HG02610 (cell line): ENCODE measurements around the gene IFNL4.
"Not testable (repeated sequence)": the region's sequence is repeated elsewhere in the genome, so short reads cannot be mapped to it uniquely, and the experiment has no call there.

Source experiments
- ATAC-seq: cut with Tn5 transposase; IDR thresholded peaks from one replicate; pipeline ENCODE4 v1.9.1; 2021; ENCODE audit warnings: mild to moderate bottlenecking, moderate library complexity; ENCODE audit not compliant: unreplicated experiment

Gene IFNL4

DNA sequence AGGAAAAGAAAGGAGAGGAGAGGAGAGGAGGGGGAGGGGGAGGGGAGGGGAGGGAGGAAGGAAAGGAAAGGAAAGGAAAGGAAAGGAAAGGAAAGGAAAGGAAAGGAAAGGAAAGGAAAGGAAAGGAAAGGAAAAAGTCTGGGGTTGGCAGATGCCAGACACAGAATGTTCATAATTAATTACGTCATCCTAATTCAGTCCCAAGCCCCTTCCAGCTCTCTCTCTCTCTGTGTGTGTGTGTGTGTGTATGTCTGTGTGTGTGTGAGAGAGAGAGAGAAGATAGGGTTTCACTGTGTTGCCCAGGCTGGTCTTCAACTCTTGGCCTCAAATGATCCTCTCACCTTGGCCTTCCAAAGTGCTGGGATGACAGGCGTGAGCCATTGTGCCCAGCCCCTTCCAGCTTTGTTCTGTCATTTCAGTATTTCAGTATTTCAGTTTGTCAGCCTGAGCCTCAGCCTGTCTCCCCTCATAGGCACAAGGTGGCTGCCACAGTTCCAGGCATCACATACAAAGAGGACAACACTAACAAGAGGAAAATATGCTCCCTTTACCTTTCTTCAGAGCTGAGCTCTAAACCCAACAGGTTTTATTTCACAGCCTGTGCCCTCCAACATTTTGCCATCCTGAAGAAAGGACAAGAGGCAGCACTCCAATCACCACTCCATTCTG, 18.4 kb downstream of the IFNL4 start:
- no peak for ATAC-seq

DNA sequence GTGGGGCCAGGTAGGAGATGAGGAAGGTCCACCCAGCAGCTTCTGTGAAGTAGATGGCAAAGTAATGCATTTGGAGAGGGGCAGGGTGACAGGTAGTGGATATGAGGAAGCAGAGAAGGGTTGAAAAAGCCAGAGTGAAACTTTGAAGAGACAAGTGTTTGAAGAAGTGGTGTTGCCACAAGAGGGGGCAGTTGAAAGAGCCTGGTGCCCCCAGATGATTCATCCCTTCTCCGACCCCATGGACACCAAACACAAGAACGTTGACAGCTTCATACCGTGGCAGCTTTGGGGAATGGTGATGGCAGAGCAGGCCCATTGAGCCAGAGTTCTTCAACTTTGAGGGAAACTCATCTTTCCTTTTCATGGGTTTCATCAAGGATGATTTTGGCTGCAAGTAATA, 23.7 kb downstream of the IFNL4 start:
- no peak for ATAC-seq

DNA sequence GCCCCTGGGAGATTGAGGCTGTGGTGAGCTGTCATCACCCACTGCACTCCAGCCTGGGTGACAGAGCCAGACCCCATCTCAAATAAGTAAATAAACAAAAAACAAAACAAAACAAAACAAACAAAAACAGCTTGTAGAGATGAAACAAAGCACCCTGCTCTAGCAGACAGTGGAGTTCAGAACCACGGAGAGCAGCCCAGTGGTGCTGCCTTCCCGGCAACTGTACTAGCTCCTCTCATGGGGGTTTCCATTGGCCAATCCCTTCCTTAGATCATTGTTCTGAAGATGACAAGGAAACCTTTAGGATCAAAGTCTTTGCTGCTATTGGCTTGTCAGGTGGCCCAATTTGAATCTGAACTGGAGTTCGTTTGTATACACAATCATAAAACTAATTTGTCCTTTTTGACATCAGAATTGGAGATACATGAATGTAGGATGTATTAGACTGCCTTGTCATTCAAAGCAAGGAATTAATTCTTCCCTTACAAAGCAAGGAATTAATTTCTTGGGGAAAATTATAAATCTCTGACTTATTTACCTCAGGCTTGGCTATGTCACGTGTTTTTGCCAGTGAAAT, 24.9 kb downstream of the IFNL4 start:
- ATAC-seq, result no peak

DNA sequence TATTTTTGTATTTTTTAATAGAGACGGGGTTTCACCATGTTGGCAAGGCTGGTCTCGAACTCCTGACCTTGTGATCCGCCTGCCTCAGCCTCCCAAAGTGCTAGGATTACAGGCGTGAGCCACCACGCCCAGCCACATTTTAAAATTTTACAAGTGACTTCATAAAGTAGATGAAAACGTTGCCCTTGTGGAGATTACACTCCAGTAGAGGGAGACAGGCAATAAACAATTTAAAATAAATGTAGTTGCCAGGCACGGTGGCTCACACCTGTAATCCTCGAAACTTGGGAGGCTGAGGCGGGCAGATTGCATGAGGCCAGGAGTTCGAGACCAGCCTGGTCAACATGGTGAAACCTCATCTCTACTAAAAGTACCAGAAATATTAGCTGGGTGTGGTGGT, 29.5 kb downstream of the IFNL4 start:
- not testable (repeated sequence) for ATAC-seq

DNA sequence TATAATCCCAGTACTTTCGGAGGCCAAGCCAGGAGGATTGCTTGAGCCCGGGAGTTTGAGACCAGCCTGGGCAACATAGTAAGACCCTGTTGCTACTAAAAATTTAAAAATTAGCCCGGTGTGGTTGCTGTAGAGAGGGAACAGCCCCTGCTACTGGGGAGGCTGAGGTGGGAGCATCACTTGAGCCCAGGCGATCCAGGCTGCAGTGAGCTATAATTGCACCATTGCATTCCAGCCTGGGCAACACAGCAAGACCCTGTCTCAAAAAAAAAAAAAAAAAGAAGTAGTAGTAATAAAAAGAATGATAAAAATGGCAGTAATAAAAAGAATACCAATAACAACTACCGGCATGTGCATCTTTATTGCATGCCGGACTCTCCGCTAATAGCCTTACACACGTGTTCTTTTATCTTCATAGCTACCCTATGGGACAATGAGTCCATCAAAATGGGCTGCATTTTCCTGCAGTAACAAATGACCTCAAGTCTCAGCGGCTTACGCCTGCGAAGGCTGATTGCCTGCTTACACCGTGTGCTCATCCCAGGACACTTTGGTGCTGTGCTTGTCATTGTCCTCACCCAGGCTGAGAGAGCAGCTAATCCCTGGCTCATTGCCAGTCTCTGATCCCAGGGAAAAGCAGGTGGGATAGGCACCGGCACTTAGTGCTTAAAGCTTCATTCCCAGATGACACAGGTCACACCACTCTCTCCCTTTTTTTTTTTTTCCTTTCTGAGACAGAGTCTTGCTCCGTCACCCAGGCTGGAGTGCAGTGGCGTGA, 30.2 kb downstream of the IFNL4 start:
- no peak for ATAC-seq

DNA sequence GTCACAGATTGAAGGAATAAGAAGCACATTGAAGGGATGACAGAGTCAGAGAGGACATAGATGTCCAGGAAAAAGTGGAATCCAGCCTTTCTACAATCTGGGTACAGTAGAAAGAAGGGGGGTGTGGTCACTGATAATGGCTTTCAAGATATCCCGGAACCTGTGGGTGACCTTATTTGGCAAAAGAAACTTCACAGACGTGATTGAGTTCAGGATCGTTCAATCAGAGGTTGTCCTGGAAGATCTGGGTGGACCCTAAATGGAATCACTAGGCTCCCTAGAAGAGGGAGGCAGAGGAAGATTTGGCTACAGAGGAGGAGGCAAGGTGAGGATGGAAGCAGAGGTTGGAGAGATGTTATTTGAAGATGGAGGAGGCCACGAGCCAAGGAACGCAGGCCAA, 31.6 kb downstream of the IFNL4 start:
- no peak for ATAC-seq

DNA sequence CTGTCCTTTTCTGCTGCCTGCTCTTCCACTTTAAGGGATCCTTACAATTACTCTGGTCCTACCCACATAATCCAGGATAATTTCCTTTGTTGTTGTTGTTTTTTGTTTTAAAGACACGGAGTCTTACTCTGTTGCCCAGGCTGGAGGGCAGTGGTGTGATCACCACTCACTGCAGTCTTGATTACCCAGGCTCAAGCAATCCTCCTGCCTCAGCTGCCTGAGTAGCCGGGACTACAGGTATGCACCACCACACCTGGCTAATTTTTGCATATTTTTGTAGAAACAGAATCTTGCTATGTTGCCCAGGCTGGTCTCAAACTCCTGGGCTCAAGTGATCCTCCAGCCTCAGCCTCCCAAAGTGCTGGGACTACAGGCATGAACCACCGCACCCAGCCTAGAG, 33.3 kb downstream of the IFNL4 start:
- not testable (repeated sequence) for ATAC-seq

DNA sequence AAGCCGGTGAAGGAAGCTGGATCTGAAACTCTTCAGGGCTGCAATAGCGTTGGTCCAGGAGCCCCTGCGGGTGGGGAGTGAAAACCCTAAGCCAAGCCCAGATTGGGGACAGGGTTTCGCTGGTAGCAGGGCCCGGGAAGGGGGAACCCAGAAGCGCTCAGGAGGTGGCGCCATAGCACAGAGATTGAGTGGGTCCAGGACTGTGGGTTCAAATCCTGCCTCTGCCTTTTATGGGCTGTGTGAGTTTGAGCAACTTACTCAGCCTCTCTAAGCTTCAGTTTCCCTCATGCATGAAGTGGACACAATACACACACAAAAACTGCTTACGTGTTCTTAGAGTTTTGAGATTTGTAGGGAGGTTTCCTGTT, 36.3 kb downstream of the IFNL4 start:
- no peak for ATAC-seq

DNA sequence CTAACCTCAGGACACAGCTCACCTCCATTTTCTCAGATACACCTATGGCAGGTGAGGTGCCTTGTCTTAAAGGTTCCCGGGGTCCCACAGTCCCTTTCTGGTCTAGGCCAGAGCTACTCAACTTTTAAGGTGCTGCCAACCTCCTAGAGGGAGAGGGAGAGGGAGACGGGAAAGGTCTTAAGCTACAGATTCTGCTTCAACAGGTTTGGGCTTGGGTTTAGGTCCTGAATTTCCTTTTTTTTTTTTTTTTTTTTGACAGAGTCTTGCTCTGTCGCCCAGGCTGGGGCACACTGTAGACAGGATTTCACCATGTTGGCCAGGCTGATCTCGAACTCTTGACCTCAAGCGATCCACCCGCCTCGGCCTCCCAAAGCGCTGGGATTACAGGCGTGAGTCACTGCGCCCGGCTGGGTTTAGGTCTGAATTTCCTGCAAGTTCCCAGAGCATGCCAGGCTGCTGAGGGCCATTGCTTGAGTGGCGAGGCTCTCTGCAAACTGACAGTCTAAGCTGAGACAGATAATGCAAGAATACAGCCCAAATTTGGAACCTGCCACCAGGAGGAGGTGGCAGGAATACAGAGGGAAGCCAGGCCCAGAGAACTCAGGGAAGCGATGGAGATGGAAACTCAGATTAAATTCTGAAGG, 36.8 kb downstream of the IFNL4 start:
- ATAC-seq, result no peak

DNA sequence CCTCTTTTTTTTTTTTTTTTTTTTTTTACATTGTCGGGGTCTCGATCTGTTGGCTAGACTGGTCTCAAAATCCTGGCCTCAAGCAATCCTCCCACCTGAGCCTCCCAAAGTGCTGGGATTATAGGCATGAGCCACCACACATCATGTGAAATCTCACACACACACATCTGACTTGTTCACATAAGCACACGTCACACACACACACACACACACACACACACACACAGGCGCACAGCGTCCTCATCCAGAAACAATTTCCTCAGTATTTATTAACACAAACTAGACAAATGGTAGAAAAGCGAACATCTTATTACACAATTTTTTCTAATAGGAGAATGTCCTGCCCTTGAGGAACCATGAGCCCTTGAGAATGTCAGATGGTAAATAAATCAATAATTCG, 39.5 kb downstream of the IFNL4 start:
- no peak for ATAC-seq

DNA sequence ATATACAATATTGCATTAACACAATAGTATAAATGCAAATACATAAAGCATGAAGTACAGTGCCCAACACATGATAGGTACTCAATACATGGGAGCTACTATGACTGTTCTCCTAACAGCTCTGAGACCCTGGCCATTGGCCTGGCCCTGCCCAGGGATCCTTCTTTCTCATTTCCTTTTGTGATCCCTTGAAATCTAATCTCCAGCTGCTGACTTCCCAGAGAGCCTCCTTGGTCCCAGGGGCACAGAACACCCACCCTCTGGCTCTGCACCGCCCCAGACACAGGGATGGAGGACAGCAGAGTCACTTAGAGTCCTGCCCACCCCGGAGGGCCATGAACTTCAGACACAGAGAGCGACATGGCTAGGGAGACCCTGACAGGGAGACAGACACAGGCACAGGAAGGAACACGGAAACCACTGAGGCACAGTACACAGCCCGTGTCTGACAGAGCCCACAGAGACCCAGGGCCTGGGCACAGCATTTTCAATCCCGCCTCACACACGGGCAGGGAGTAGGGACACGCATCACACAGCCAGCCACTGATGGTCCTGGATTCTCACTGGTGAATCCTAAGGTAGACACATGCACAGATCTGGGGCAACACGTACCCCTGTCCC, 40.4 kb downstream of the IFNL4 start:
- no peak for ATAC-seq

DNA sequence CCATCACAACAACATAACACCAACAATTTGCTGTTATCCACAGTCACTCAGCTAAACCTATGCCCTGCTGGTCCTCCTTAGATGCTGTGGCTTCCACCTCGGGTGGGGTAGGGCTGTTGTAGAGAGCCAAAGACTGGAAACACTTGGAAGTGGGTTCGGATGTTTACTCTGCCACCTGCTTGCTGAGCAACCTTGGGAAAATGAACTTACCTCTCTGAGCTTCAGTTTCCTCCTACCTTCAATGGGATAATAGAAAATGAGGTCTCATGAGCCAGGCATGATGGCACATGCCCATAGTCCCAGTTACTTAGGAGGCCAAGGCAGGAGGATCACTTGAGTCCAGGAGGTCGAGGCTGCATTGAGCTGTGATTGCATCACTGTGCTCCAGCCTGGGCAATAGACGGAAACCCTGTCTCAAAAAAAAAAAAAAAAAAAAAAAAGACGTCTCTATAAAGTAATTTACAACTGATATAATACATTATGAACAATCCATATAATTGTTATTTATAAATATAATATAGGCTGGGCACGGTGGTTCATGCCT, 41.3 kb downstream of the IFNL4 start:
- no peak for ATAC-seq

DNA sequence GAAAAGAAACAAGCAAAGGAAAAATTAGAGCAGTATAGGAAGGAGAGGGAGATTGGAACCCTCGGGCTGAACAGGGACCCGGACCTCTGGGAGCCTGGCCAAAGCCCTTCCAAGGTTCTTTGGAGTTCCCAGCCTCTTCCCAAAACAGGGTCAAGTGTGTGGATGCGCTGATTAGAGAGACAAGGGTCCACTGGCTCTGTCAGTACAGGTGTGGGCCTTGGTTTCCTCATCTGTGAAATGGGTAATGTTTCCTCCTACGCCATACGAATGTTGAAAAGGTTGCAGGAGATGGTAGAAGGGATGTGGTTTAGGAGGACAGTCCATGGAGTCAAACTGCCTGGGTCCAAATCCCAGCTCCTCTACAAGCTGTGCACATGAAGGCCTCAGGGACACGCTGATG, 42.5 kb downstream of the IFNL4 start:
- ATAC-seq, result no peak

DNA sequence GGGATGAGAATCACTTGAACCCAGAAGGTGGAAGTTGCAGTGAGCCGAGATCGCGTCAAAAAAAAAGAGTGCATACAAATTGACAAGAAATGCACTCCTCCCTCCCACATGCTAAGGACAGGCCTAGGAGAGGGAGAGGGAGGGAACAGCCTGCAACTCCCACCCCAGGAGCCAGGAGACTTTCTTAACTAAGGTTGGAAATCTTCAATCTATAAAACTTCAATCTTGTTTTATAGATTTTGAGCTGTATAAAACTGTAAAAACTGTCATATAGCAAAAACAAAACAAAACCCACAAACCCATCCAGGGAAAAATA, 43.2 kb downstream of the IFNL4 start:
- no peak for ATAC-seq

DNA sequence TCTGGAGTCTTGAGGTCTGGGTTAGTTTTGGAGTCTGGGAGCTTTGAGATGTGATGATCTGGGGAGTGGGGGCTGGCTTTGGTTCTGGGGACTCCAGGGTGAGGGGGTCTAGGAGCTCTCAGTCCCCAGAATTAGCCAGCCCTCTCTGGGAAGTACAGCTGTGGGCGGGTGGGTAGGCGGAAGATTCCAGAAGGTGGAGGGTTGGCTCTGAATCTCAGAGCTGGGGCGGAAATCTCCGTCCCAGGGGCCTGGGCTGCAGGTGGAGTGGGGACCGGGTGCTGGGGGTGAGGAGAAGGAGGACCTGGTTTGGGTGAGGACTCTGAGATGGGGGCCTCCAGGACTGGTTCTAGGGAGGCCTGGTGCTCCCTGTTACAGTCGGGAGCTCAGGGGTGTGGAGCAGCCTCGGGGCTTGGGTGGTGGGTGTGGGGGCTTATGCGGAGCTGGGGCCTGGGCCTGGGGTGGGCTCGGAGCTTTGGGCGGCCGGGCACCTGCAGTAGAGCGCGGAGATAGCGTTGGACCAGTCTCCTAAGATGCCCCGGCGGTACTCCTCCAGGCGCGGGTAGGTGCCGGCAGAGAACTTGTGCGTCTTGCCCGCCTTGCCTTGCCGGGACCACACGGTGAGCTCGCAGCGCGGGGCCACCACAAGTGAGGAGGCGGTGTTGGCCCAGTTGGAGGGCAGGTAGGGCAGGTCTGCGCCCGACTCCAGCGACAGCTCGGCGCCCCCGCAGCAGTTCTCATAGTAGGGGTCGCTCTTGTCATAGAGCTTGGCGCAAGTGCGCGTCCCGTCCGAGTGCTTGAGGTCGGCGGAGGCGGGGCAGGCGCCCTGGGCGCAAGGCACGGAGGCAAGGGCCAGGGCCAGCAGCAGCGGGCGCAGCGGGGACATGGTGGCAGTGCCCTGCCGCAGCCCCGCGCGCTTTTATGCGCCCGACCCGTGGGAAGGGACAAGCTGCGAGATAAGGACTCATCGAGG, 45.0 kb downstream of the IFNL4 start, which contains the start of gene SYCN:
SYCN (minus strand) TSS at position 892 of the 970 bp plus-strand sequence; CDS start at position 883, 9 bp downstream.
- no peak for ATAC-seq

DNA sequence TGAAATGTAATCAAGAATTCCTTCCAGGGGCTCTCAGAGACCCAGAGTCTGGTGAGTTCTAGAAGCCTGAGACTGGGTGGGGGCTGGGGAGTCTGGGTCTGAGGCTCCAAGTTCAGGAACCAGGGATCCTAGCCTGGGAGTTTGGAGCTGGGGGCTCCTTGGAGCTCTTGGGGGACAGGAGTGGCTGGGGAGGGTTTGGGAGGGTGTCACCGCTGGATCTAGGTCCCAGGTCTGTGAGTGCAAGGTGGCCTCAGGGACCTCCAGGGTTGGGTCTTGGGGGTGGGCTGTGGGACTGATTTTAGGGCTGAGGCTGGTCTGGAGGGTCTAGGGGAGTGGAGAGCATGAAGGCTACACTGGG, 45.7 kb downstream of the IFNL4 start:
- ATAC-seq, result no peak

DNA sequence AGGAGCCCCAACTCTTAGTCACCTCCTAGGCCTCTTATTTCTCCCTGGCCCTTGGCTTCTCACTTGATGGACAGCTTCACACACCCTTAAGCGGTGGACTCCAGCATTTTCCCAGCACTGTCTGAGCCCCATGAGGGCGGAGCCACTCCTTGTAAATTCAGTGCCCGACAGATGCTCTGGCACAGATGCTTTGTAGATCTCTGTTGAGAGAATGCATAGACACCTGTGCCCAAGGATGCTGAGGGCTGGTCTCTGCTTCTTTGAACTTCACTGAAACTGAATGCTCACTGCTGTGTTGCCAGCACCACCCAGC, 47.9 kb downstream of the IFNL4 start:
- ATAC-seq, result no peak

DNA sequence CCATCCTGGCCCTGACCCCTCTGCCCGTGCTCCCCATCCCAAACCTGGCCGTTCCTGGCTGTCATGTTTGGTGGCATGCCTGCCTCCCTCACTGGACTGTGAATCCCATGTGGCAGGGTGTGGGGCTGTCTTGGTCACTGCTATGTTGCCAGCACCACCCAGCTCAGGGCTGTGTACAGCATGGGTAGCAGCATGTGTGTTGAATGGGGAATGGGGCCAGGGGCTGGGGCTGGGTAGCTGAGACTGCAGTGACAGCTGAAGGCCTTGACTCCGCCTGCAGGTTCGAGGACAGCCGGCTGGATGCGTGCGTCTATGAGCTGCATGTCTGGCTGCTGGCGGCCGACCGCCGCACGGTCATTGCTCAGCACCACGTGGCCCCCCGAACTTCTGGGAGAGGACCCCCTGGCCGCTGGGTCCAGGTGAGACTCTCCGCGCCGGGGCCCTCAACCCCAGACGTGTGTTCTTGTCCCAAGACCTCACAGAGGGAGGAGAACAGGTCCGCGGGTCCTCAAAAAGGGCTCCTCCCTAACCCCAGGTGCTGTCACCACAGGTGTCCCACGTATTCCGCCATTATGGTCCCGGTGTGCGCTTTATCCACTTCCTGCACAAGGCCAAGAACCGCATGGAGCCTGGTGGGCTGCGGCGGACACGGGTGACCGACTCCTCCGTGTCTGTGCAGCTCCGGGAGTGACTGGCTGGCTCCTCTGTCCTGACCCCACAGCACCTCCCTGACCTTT, 48.4 kb downstream of the IFNL4 start:
- no peak for ATAC-seq

DNA sequence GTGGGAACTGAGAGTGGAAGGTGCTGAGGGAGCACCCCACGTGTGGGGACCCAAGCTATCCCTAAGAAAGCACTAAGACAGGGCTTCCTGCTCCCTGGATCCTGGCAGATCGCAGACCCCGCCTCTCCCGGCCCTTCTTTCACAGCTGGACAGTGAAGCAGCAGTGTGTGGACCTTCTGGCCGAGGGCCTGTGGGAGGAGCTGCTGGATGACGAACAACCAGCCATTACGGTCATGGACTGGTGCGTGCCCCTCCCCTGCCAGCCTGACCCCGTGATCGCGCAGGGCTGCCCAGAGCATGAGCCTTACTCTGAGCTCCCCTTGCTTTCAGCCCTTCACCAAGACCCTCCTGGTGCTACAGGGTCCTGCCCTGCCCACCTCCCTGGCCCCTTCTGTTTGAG, 49.6 kb downstream of the IFNL4 start:
- no peak for ATAC-seq

DNA sequence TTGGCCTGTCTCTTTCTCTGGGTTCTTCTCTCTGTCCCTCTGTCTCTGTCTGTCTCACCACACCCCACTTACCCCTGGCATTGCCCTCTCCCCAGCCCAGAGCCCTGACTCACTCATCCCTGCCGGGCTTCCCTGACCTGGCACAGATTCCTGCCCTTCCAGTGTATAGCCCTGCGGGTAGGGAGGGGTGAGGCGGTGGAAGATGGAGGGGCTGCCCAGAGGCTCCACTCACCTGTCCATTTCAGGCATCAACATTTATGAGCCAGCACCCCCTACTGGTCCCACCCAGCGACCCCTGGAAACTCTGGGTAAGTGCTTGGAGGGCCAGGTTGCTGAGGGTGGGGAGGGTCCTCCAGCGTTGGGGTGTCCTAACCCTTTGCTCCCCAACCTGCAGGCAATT, 50.8 kb downstream of the IFNL4 start:
- no peak for ATAC-seq
